GM12892 (cell line): ENCODE data around the gene SORCS2.

Source experiments
- DNase-seq: peaks from one replicate; pipeline ENCODE4 v3.0.0; 2011; ENCODE audit not compliant: insufficient read length
- FAIRE-seq: peaks from 2 replicates; lab custom pipeline; 2011; peaks lifted over from hg19 to GRCh38; lab: Jason Lieb, UNC
- POLR2A ChIP-seq: IDR thresholded peaks from 2 replicates; pipeline ENCODE4 v1.6.1; 2011; ENCODE audit warnings: low read depth, low read length, control low read depth
- POLR2AphosphoS5 ChIP-seq: IDR thresholded peaks from 2 replicates; pipeline ENCODE4 v1.6.1; 2011; ENCODE audit warnings: low read depth, low read length, control low read depth
- TAF1 ChIP-seq: IDR thresholded peaks from 2 replicates; pipeline ENCODE4 v1.6.1; 2011; ENCODE audit warnings: low read depth, mild to moderate bottlenecking, control low read depth, low read length, borderline replicate concordance

The SORCS2 gene

DNA sequence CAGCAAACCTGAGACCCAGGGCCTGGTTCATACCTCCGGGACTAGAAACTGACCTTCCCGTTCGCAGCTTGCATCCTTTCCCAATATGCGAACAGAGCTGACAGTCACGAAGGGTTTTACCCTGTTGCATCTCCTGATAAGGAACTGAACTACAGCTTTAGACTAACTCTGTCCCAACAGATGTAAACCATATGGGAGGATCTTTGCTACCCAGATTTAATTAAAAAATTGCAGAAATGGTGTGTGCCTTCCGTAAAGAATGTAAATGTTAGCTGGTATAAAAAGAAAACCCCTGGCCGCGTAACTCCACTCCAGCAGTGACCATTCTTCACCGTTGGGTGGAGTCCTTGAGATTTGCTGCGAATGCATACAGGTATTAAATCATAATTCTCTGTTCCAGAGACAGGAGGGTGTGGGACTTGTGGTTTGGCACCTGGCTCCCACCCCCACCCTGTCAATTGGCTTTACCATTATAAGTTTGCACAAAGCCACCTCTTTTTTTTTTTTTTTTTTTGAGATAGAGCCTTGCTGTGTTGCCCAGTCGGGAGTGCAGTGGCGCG is 40.6 kb upstream of the SORCS2 start:
- TF ChIP-seq POLR2AphosphoS5: no peak
- no peak for TF ChIP-seq POLR2A
- no peak for TF ChIP-seq TAF1
- FAIRE-seq: no peak
- no peak for DNase-seq

DNA sequence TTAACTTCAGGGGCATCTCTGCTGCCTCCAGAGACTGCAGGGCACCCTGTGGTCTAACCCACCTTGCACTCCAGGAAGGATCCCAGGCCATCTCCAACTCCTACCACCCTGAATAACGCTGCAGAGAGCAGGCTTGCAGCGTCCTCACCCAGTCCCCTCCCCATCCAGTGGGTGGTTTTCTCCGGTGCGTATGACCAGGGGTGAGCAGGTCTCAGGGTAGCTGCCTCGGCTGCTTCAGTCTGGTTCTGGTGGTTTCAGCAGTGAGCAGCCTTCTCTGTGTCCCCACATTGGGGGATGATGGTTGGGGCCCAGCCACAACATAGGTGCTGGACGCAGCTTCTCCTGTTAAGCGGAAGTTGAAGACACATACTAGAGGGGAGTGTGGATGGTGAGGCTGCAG is 38.6 kb upstream of the SORCS2 start:
- TF ChIP-seq POLR2A (no peak), TAF1 (no peak), POLR2AphosphoS5 (no peak)
- DNase-seq: no peak
- FAIRE-seq: no peak

DNA sequence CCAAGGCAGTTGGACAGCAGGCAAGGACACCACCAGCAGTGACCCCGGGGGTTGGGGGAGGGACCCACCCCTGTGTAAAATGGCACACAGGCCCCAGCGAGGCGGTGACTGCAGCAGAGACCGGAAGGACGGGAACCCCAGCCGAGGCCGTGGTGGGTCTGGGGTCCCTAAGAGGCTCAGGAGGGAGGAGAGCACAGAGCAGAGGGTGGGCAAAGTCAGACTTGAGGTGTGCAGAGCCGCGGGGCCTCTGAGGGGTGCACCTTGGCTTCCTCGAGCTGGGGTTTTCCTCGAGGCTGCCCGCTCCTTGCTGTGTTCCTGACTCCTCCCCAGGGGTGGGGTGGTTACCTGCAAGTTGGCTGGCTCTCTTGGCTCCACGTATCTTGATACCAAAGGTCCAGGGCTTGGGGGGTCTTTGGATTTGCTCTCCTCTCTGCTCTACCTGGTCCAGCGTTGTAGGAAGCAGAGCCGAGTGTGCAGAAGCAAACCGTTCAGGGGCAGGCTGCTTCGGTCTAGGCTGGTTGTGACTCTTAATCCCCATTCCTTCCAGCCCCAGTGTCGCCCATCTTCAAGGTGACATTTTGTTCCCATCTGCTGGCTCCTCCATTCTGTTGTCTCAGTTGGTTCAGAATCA is 37.9 kb upstream of the SORCS2 start:
- no peak for FAIRE-seq
- TF ChIP-seq POLR2AphosphoS5 (no peak), TAF1 (no peak), POLR2A (no peak)
- no peak for DNase-seq

DNA sequence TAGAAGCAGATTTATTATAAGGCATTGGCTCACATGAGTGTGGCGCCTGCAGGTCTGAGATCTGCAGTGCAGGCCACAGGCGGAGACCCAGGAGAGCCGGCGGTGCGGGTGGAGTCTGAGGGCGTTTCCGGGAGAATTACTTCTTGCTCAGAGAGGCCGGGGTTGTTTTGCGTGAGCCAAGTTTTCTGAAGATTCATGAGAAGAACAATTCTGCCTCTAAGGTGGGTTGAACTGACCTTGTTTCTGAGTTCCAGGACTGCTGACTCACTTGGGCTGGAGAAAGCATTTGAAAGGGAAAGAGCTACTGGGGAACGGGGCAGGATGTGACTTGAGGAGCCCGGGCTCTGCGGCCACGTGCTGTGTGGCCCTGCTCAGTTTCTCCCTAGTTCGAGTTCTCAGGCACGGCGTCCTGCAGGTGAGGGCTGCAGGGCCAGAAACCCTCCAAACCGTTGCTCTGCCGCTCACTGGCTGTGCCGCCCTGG is 36.7 kb upstream of the SORCS2 start:
- FAIRE-seq: no peak
- TF ChIP-seq POLR2AphosphoS5 (no peak), TAF1 (no peak), POLR2A (no peak)
- DNase-seq: no peak

DNA sequence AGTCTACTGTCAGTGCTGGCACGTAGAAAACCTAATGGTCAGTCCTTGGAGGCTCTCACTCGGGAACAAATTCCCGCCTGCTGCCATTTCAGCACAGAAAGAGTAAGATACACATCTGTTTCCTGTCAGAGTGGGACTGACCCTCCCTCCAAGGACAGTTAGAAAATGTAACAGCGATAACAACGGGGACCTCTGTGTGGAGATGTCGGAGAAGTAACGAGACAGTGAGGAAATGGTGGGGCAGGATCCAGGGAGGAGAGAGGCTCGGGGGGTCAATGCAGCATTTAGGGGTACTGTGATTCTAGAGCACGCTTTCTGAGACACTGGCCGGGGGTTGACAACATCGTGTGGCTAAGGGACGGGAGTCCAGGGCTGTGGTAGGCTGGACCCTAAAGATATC is 36.0 kb upstream of the SORCS2 start:
- TF ChIP-seq POLR2A (no peak), TAF1 (no peak), POLR2AphosphoS5 (no peak)
- no peak for DNase-seq
- FAIRE-seq: no peak

DNA sequence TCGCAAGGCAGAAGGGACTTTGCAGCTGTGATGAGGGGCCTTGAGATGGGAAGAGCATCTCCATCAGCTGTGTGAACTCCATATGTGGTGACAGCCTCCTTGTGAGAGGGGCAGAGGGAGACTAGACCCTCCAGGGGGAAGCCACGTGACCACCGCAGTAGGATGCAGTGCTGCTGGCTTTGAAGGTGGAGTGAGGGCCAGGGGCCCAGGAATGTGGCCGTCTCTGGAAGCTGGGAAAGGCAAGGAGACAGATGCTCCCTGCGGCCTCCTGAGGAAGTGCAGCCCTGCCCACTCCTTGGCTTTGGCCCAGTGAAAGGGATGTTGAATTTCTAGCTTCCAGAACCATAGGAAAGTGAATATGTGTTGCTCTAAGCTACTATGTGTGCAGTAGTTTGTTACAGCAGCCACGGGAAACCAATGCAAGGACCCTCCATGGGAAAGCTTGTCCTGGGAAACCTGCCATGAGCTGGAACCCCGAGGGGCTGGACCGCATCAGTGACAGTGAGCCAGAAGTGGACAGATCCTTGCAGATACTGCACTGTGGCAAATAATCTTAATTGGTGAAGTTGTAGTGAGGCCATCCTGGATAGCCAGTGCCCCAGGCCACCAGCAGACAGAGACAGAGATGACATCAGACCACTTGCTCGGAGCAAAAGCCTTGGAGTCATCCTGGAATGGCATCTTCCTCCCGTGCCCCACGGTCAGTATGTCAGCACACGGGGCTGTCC is 35.4 kb upstream of the SORCS2 start:
- DNase-seq (no peak), FAIRE-seq (no peak)
- no peak for TF ChIP-seq TAF1
- TF ChIP-seq POLR2A: no peak
- TF ChIP-seq POLR2AphosphoS5: no peak

DNA sequence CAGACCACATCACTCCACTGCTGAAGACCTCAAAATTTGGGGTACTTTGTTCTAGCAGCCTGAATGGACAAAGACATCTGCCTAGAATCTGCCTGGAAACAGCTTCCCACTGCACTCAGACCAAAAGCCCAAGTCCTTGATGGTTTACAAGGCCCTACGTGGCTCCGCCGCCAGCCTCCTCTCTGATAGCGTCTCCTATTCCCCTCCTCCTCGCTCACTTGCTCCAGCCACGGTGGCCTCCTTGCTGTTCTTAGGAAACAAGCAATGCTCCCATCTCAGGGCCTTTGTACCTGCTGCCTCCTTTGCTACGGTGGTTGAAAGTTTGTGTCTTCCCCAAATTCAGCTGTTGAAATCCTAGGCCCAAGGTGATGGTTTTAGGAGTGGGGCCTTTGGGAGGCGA is 34.7 kb upstream of the SORCS2 start:
- DNase-seq (no peak), FAIRE-seq (no peak)
- TF ChIP-seq POLR2AphosphoS5: no peak
- no peak for TF ChIP-seq TAF1
- TF ChIP-seq POLR2A: no peak

DNA sequence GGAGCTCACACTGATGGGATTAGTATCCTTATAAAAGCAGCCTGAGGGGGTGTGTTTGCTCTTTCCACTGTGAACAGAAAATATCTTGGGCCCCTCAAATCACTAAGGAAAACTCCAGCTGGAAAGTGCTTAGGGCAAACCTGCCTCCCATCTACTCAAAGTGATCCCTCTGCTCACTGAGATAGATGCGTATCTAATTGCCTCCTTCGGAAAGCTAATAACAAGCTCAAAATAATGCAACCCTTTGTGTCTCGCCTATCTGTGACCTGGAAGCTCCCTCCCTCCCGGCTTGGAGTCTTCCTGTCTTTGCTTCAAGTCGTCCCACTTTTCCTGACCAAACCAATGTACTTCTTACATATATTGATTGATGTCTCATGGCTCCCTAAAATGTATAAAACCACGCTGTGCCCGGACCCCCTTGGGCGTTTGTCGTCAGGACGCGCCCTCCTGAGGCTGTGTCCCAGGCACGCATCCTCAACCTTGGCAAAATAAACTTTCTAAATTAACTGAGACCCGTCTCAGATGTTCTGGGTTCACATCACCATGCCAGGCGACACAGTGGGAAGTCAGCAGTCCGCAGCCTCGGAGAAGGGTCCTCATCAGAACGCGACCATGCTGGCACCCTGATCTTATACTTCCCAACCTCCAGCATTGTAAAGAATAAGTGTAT is 34.1 kb upstream of the SORCS2 start:
- no peak for DNase-seq
- no peak for FAIRE-seq
- no peak for TF ChIP-seq POLR2AphosphoS5

DNA sequence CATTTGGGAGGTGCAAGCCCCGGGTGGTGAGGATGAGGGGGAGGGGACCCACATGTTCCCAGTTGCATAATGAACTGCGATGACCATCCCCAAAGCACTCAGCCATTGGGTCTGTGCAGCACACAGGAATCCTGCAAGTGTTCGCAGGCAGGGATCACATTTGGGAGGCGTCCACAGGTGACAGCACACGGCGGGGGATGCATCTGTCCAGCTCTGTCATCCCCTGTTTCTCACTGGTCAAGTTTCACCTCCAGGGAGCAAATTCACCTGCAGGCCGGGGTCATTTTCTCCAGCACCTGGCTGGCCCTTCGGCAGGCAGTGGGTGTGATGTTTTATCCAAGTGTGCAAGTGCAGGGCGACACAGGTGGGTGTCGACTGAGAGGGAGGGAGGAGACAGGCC is 33.3 kb upstream of the SORCS2 start:
- DNase-seq (no peak), FAIRE-seq (no peak)
- TF ChIP-seq POLR2AphosphoS5: no peak
- no peak for TF ChIP-seq TAF1
- no peak for TF ChIP-seq POLR2A

DNA sequence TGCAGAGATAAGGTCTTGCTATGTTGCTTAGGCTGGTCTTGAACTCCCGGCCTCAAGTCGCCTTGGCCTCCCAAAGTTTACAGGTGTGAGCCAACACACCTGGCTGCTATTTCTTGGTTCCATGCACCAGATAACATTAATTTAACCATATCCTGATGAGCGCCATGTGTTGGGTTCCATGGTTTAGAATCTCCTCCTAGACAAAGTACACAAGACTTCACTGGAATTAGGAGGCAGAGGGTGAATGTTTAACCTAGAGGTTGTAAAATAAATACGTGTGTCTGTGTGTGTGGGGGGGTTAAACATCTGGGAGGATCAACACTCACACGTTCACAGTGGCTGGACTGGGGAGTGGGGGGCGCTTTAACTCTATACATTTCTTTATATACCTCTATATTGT is 32.4 kb upstream of the SORCS2 start:
- no peak for DNase-seq
- no peak for TF ChIP-seq TAF1
- TF ChIP-seq POLR2A: no peak
- no peak for TF ChIP-seq POLR2AphosphoS5
- no peak for FAIRE-seq

DNA sequence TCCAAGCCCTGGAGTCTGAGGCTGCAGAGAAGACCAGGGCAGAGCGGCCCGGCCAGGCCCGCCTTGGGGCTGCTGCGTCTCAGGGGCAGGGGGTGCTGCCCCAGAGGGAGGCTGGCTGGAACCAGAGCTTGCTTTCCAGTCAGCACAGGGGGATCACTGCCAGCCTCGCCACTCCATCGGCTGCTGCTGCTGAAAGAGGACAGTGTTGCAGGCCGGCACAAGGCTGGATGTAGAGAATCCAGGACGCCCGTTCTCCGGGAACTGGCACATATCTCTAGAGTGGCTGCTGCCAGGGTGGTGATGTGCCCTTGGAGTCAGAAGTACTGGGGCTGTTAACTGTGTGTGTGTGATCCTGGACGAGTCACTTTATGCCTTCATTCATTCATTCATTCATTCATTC is 31.9 kb upstream of the SORCS2 start:
- DNase-seq (no peak), FAIRE-seq (no peak)
- no peak for TF ChIP-seq POLR2AphosphoS5
- no peak for TF ChIP-seq TAF1
- TF ChIP-seq POLR2A: no peak

DNA sequence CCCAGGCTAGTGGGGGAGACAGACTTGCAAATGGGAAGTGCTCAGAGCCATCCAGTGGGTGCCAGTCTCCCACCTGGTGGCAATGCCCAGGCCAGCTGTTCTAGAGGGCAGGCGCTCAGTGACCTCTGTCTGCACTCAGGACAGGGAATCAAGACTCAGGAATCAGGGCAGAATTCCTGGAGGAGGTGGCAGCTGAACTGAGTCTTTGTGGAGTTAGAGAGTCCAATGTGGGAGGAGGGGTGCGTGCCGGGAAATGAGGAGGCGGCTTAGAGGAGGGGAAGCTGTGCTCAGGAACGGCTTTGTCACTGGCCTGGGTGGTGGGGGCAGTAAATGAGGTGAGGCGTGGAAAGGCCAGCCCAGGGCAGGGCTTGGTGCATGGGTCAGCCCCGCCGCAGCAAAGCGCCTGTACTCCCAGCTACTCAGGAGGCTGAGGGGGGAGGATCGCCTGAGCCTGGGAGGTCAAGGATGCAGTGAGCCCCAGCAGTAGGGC is 31.3 kb upstream of the SORCS2 start:
- TF ChIP-seq POLR2A (no peak), POLR2AphosphoS5 (no peak), TAF1 (no peak)
- DNase-seq: no peak
- FAIRE-seq: no peak
